Panc1 (cell line): Measurements from ENCODE around the gene MRPL54. TPM values are rescaled to one million over a fixed set of nuclear protein-coding genes. Genes with fewer than 3 reads are reported as not detected.

Experiments used
- ATAC-seq: fragments of 200-7000 bp; cut with Tn5 transposase; 2 replicates; pipeline ENCODE4 v1.9.1; 2020; ENCODE audit warnings: mild to moderate bottlenecking, moderate library complexity
- BruUV-seq: library from RNA; stranded (reverse); fragments of 400-500 nt; replicated peaks from 2 replicates; lab custom pipeline; 2021; lab: Mats Ljungman, UMichigan
- CTCF ChIA-PET: fragments of 300-600 bp; sonication (Branson Sonifier 250); formaldehyde crosslinking; loops from one replicate; lab custom pipeline; 2022; ENCODE audit warnings: antibody characterized with exemption; lab: Charles Lee
- POLR2A ChIA-PET: fragments of 300-600 bp; sonication (Branson Sonifier 250); formaldehyde crosslinking; loops from one replicate; lab custom pipeline; 2022; ENCODE audit warnings: antibody characterized with exemption; lab: Charles Lee
- DNase-seq: peaks from one replicate; pipeline ENCODE4 v3.0.0-alpha.2; 2010; ENCODE audit warnings: low read depth, low spot score
- H3K27ac ChIP-seq: 2 replicates; pipeline ENCODE4 v1.5.1; 2011; ENCODE audit warnings: mild to moderate bottlenecking, low read length, inconsistent platforms
- H3K27me3 ChIP-seq: fragments of 200-500 bp; sonication (Bioruptor generic); 2 replicates; pipeline ENCODE4 v1.6.0; 2014; ENCODE audit warnings: low read length, inconsistent platforms; ENCODE audit not compliant: control insufficient read depth, insufficient read depth
- H3K36me3 ChIP-seq: fragments of 200-500 bp; sonication (Bioruptor generic); 2 replicates; pipeline ENCODE4 v1.5.1; 2014; ENCODE audit warnings: inconsistent platforms, mild to moderate bottlenecking, low read length, moderate library complexity; ENCODE audit not compliant: control insufficient read depth, insufficient read depth
- H3K4me1 ChIP-seq: 2 replicates; pipeline ENCODE4 v1.5.1; 2011; ENCODE audit warnings: inconsistent platforms, mild to moderate bottlenecking, low read length, moderate library complexity; ENCODE audit not compliant: control insufficient read depth, insufficient read depth
- H3K4me3 ChIP-seq, 2 experiments: 2 replicates each; pipeline ENCODE4 v1.5.1; 2011 to 2012; ENCODE audit warnings: low read depth in 2 of 2, low read length in 2 of 2, mild to moderate bottlenecking in 2 of 2, inconsistent platforms in 1 of 2, moderate library complexity in 1 of 2
- H3K9me3 ChIP-seq: fragments of 200-500 bp; sonication (Bioruptor generic); 2 replicates; pipeline ENCODE4 v1.5.1; 2014; ENCODE audit warnings: low read depth, mild to moderate bottlenecking, inconsistent platforms, low read length, moderate library complexity; ENCODE audit not compliant: control insufficient read depth, insufficient read depth
- POLR2AphosphoS5 ChIP-seq: IDR thresholded peaks from 2 replicates; pipeline ENCODE4 v1.6.1; 2012; ENCODE audit warnings: mild to moderate bottlenecking, low read depth, low read length, moderate library complexity
- SIN3A ChIP-seq: IDR thresholded peaks from 2 replicates; pipeline ENCODE4 v1.6.1; 2012; ENCODE audit warnings: low read depth, mild to moderate bottlenecking, low read length, moderate library complexity, borderline replicate concordance; ENCODE audit not compliant: insufficient read depth
- TCF7L2 ChIP-seq: IDR thresholded peaks from 2 replicates; pipeline ENCODE4 v1.6.1; 2011; ENCODE audit warnings: mild to moderate bottlenecking, low read depth, low read length, inconsistent platforms
- in situ Hi-C: cut with HindIII; loops from 2 replicates; pipeline ENCODE4 v1.10.0; 2016; ENCODE audit warnings: low sequenced_read_pairs, low pct_unique_long_range_greater_than_20kb
- intact Hi-C: fragments of 100-400 bp; cut with micrococcal nuclease; formaldehyde crosslinking; loops from one replicate; pipeline ENCODE4 v1.10.0; 2022; ENCODE audit not compliant: unreplicated experiment
- total RNA-seq: library from RNA; stranded (reverse); gene quantifications from one replicate; pipeline ENCODE4 v1.2.1, GENCODE V29; 2021; ENCODE audit not compliant: unreplicated experiment
- TF ChIP-seq, protein P1 (sequence below): fragments of 450-650 bp; IDR thresholded peaks from 2 replicates; pipeline ENCODE4 v1.5.1; 2017; ENCODE audit warnings: mild to moderate bottlenecking
- TF ChIP-seq, protein P2 (sequence below), 2 experiments: IDR thresholded peaks; 2 replicates each; pipeline ENCODE4 v1.6.1; 2011 to 2012; ENCODE audit warnings: low read depth in 2 of 2, control low read depth in 1 of 2, low read length in 1 of 2, mild to moderate bottlenecking in 1 of 2, moderate library complexity in 1 of 2; ENCODE audit not compliant: insufficient read depth in 1 of 2

The MRPL54 gene
- total RNA-seq, 1 experiment from 2014 or later: 42.8 TPM

DNA sequence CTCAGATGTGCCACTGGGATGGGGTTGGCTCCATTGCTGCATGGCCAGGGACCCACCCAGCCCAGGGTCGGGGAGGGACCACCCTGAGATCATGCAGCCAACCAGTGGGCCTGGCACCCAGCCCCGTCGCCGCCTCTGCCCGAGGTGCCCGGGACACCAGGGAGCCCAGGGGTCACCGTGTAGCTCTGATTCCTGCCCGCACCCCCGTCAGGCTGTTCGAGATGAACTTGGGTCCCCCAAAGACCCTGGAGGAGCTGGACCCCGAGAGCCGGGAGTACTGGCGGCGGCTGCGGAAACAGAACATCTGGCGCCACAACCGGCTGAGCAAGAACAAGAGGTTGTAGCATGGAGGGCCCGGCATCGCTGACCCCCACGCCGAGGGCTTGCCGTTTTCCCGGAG lies 4.6 kb downstream of the MRPL54 start:
- no peak overlapping the region for H3K27ac ChIP-seq
- no TSS peak for BruUV-seq
- no peak for DNase-seq
- H3K27me3 ChIP-seq: no peaks in the 10 kb centered on the region
- H3K36me3 ChIP-seq: no peaks in the 10 kb centered on the region
- in situ Hi-C loops (no loop called here), intact Hi-C loops (no loop called here)
- no peaks in the 10 kb centered on the region for H3K9me3 ChIP-seq
- no peak for TF ChIP-seq POLR2AphosphoS5
- TF ChIP-seq, protein P1, sequence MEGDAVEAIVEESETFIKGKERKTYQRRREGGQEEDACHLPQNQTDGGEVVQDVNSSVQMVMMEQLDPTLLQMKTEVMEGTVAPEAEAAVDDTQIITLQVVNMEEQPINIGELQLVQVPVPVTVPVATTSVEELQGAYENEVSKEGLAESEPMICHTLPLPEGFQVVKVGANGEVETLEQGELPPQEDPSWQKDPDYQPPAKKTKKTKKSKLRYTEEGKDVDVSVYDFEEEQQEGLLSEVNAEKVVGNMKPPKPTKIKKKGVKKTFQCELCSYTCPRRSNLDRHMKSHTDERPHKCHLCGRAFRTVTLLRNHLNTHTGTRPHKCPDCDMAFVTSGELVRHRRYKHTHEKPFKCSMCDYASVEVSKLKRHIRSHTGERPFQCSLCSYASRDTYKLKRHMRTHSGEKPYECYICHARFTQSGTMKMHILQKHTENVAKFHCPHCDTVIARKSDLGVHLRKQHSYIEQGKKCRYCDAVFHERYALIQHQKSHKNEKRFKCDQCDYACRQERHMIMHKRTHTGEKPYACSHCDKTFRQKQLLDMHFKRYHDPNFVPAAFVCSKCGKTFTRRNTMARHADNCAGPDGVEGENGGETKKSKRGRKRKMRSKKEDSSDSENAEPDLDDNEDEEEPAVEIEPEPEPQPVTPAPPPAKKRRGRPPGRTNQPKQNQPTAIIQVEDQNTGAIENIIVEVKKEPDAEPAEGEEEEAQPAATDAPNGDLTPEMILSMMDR: no peak
- TF ChIP-seq, protein P2, sequence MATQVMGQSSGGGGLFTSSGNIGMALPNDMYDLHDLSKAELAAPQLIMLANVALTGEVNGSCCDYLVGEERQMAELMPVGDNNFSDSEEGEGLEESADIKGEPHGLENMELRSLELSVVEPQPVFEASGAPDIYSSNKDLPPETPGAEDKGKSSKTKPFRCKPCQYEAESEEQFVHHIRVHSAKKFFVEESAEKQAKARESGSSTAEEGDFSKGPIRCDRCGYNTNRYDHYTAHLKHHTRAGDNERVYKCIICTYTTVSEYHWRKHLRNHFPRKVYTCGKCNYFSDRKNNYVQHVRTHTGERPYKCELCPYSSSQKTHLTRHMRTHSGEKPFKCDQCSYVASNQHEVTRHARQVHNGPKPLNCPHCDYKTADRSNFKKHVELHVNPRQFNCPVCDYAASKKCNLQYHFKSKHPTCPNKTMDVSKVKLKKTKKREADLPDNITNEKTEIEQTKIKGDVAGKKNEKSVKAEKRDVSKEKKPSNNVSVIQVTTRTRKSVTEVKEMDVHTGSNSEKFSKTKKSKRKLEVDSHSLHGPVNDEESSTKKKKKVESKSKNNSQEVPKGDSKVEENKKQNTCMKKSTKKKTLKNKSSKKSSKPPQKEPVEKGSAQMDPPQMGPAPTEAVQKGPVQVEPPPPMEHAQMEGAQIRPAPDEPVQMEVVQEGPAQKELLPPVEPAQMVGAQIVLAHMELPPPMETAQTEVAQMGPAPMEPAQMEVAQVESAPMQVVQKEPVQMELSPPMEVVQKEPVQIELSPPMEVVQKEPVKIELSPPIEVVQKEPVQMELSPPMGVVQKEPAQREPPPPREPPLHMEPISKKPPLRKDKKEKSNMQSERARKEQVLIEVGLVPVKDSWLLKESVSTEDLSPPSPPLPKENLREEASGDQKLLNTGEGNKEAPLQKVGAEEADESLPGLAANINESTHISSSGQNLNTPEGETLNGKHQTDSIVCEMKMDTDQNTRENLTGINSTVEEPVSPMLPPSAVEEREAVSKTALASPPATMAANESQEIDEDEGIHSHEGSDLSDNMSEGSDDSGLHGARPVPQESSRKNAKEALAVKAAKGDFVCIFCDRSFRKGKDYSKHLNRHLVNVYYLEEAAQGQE (IDR thresholded peaks at IDR 0.05; ENCODE audit: insufficient read depth in 1 of 2, low read depth in 2 of 2, low read length in 1 of 2): no peak
- no peak for TF ChIP-seq TCF7L2
- no peak for TF ChIP-seq SIN3A
- ChIA-PET CTCF (no interaction called here), POLR2A (no interaction called here)
- peaks cover 4% of the 10 kb centered on the region for H3K4me1 ChIP-seq
- no peak overlapping the region for H3K4me3 ChIP-seq
- ATAC-seq: no peak

DNA sequence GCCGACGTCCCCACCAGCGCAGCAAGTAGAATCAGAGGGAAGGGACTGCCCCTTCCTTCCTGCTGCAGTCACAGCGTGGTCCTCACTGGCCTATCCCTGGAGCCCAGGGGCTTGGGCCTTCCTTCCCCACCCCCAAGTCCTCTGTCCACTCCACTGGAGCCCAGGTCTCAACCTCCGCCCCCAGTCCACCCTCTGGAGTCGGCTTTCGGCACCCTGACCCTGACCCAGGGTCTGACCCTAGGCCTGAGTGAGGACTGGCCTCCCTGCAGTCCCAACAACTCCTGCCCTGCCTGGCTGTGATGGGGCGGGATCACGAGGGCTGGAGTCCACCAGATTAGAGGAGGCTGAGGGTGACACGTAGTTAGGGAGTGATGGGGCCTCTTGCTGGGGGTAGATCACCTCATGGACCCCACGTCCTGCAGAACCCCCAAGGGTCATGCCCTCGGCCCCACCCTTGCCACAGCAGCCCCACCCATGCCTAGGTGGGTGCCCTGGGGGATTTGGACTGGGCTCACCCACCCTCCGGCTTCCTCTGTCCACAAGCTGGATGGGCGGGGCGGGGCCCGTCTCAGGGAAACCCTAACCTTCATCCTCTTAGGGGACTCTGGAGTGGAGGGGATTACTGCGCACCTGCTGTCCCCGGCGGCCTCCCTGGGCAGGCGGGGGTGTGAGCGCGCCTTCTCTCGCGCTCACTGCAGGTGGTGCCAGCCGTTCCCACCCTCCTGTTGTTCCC lies 5.7 kb downstream of the MRPL54 start:
- POLR2A ChIA-PET: interaction anchor here (0.6 kb wide), 1 partner anchor 638 kb away, joined by 3 read pairs; no protein-coding TSS in a partner anchor
- Histone ChIP-seq H3K36me3 (no peaks in the 10 kb centered on the region), H3K4me1 (peaks cover 2% of the 10 kb centered on the region), H3K27me3 (no peaks in the 10 kb centered on the region), H3K9me3 (no peaks in the 10 kb centered on the region), H3K4me3 (no peak overlapping the region), H3K27ac (no peak overlapping the region)
- intact Hi-C loops: no loop called here
- in situ Hi-C loops: no loop called here
- ATAC-seq (no peak), DNase-seq (no peak)
- TF ChIP-seq, protein P1: no peak
- TF ChIP-seq SIN3A: no peak
- TF ChIP-seq, protein P2 (IDR thresholded peaks at IDR 0.05; ENCODE audit: insufficient read depth in 1 of 2, low read depth in 2 of 2, low read length in 1 of 2): no peak
- TF ChIP-seq POLR2AphosphoS5: no peak
- no peak for TF ChIP-seq TCF7L2
- CTCF ChIA-PET: no interaction called here
- no TSS peak for BruUV-seq
